ENCODE data around the gene ZNRF2.

ZNRF2 gene

GRCh38 chr7:30322271-30323005 is 38.0 kb downstream of the ZNRF2 start:
- no peak for DNase-seq (ENCODE audit: low read depth)

- no peak for DNase-seq (ENCODE audit: low read depth)
Observed at GRCh38 chr7:30323006-30323355, 38.6 kb downstream of the ZNRF2 start.

- DNase-seq (ENCODE audit: low read depth) = no peak
Observed at GRCh38 chr7:30327813-30328212, 43.4 kb downstream of the ZNRF2 start.

GRCh38 chr7:30328381-30328780 is 44.0 kb downstream of the ZNRF2 start:
- DNase-seq (ENCODE audit: low read depth) = no peak

- no peak for DNase-seq (ENCODE audit: low read depth)
Observed at GRCh38 chr7:30329716-30330115, 45.3 kb downstream of the ZNRF2 start.

GRCh38 chr7:30330134-30331111 is 46.0 kb downstream of the ZNRF2 start:
- no peak for DNase-seq (ENCODE audit: low read depth)

- no peak for DNase-seq (ENCODE audit: low read depth)
Observed at GRCh38 chr7:30331338-30331737, 46.9 kb downstream of the ZNRF2 start.

- DNase-seq (ENCODE audit: low read depth) = no peak
Observed at GRCh38 chr7:30332549-30332948, 48.2 kb downstream of the ZNRF2 start.

- DNase-seq (ENCODE audit: low read depth) = no peak
Observed at GRCh38 chr7:30335763-30336487, 51.5 kb downstream of the ZNRF2 start.

- DNase-seq (ENCODE audit: low read depth) = no peak
Observed at GRCh38 chr7:30344513-30344912, 60.1 kb downstream of the ZNRF2 start.

- no peak for DNase-seq (ENCODE audit: low read depth)
Observed at GRCh38 chr7:30347226-30348082, 63.1 kb downstream of the ZNRF2 start.

- no peak for DNase-seq (ENCODE audit: low read depth)
Observed at GRCh38 chr7:30348083-30348560, 63.7 kb downstream of the ZNRF2 start.

GRCh38 chr7:30349170-30349569 is 64.8 kb downstream of the ZNRF2 start:
- no peak for DNase-seq (ENCODE audit: low read depth)

GRCh38 chr7:30349816-30350215 is 65.4 kb downstream of the ZNRF2 start:
- DNase-seq (ENCODE audit: low read depth) = no peak

- DNase-seq (ENCODE audit: low read depth) = no peak
Observed at GRCh38 chr7:30351286-30351685, 66.9 kb downstream of the ZNRF2 start.

GRCh38 chr7:30351724-30352123 is 67.3 kb downstream of the ZNRF2 start:
- DNase-seq (ENCODE audit: low read depth) = no peak

- no peak for DNase-seq (ENCODE audit: low read depth)
Observed at GRCh38 chr7:30352169-30352568, 67.8 kb downstream of the ZNRF2 start.

GRCh38 chr7:30353532-30353931 is 69.1 kb downstream of the ZNRF2 start:
- DNase-seq (ENCODE audit: low read depth) = no peak

- no peak for DNase-seq (ENCODE audit: low read depth)
Observed at GRCh38 chr7:30353932-30354607, 69.7 kb downstream of the ZNRF2 start.

- no peak for DNase-seq (ENCODE audit: low read depth)
Observed at GRCh38 chr7:30354791-30355190, 70.4 kb downstream of the ZNRF2 start.

GRCh38 chr7:30359957-30360356 is 75.6 kb downstream of the ZNRF2 start:
- DNase-seq (ENCODE audit: low read depth) = no peak
